Measurements from ENCODE around the gene COG3.

Gene COG3

DNA sequence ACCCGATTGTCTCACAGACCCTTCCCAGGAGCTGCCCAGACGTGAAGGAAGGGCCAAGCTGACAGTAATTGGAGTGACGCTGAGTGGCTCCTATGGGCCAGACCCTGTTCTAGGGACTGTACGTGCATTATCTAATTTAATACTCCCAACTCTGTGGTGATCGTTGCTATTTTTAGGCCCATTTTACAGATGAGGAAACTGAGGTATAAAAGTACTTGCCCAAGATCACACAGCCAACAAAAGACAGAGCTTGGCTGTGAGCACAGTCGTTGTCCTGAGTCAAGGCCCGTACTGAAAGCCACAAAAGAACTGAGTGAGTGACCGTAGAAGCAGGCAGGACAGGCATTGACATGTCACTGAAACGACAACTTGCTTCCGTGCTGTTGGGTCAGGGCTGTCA, 76.1 kb downstream of the COG3 start:
- no peak overlapping the region for H3K27ac ChIP-seq
- TF ChIP-seq, protein P1, sequence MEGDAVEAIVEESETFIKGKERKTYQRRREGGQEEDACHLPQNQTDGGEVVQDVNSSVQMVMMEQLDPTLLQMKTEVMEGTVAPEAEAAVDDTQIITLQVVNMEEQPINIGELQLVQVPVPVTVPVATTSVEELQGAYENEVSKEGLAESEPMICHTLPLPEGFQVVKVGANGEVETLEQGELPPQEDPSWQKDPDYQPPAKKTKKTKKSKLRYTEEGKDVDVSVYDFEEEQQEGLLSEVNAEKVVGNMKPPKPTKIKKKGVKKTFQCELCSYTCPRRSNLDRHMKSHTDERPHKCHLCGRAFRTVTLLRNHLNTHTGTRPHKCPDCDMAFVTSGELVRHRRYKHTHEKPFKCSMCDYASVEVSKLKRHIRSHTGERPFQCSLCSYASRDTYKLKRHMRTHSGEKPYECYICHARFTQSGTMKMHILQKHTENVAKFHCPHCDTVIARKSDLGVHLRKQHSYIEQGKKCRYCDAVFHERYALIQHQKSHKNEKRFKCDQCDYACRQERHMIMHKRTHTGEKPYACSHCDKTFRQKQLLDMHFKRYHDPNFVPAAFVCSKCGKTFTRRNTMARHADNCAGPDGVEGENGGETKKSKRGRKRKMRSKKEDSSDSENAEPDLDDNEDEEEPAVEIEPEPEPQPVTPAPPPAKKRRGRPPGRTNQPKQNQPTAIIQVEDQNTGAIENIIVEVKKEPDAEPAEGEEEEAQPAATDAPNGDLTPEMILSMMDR (conservative IDR thresholded peaks at IDR 0.05) = no peak

DNA sequence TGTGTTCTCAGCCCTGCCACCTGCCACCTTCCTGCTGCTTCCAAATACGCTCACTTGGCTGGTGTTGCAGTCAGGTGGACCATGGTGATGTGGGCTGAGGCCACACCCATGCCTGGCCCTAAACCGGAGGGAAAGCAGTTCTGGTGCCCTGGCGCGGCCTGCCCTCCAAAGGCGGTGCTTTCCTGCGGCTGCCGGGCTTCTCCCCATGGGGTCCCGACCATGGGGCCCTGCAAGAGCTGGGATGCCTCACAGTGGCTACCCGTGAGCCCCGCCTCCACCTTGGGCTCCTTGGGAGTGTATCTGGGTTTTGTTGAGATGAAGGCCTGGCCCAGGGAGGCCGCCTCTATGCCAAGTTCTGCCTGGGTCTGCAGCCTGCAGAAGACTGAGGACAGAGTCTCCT, 77.1 kb downstream of the COG3 start:
- H3K27ac ChIP-seq = no peak overlapping the region
- TF ChIP-seq, protein P1 (conservative IDR thresholded peaks at IDR 0.05) = no peak

DNA sequence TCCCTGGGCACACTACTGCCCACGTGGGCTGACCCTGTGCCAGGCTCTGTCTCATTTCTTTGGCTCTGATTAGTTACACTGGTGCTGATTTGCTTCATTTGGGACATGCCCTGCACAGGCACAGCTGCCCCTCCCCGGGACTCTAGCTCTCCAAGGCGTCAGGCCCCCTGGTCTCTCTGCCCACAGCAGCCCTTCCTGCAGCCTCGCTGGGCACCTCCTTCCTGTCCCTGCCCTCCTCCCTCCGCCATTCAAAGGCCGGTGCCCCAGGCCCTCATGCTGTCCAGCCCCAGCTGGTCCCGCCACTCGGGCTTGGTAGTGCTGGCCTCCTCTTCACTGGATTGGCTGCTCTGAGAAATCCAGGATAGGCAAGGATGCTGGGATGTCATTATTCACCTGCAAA, 77.7 kb downstream of the COG3 start:
- no peak overlapping the region for H3K27ac ChIP-seq
- TF ChIP-seq, protein P1 (conservative IDR thresholded peaks at IDR 0.05) = no peak

DNA sequence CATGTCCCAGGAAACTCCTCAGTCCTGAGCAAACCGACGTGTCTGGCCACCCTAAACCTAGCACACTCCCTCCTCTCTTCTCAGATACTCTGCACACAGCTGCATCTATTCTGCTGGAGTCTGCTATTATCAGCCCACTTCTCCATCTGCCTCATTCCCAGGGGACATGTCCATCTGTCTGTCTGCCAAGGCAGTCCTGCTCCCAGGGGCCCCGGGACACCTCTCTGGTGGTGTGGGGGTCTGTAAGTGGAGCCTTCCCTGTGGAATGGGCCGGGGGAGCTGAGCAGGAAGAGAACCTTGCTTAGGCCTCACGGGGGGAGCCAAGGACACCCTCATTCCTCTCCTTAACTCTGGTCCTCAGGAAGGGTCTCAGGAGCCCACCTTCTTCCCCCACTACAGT, 78.1 kb downstream of the COG3 start:
- TF ChIP-seq, protein P1 (conservative IDR thresholded peaks at IDR 0.05) = no peak
- H3K27ac ChIP-seq = no peak overlapping the region

DNA sequence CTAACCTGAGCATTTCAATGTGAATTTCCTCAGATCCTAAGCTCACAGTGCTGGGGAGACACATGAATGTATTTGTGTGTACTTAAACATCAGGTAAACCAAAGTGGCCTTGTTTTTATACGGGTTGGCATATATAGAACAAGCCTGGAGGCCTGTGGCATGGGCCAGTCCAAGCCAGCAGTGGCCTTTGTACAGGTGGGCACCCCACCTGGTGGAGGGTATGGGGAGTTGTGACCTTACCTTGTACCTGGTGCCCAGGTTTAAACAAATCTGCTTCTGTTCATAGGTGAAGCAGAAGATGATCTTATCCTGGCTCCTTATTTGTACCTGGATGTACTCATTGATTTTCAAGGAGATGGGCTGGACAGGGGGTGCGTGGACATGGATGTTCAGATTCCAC, 79.8 kb downstream of the COG3 start:
- TF ChIP-seq, protein P1 (conservative IDR thresholded peaks at IDR 0.05) = no peak
- H3K27ac ChIP-seq = no peak overlapping the region

DNA sequence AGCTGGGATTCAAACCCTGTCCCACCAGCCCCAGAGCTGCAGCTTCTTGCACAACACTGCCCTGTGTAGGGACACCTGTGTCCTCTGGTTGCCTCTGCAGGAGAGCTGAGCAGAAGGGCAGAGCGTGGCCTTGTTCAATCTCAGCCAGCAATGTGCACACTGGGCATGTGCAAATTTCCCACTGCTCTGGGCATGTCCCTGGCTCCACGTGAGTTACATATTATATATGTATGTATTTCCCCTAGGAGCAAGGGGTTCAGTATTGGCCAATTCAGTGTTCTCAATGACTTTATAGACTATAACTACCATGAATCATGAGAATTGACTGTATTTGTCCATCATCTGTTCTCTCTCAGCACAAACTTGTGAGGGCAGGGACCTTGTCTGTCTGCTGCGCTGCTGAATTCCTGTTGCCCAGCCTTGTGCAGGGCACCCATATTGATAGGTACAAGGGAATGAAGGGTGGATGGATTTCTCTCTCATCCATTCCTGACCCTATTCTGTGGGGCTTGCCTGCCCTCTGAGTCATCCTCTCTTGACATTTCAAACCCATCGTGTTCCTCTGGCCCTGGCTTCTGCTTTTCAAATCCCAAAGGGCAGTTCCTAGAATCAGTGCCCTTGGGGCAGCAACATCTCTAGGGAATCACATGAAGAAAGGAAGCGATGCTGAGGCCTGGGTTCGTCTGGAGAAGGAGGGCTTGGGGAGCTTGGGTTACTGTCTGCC, 81.1 kb downstream of the COG3 start:
- TF ChIP-seq, protein P1 (conservative IDR thresholded peaks at IDR 0.05) = no peak
- H3K27ac ChIP-seq = no peak overlapping the region

DNA sequence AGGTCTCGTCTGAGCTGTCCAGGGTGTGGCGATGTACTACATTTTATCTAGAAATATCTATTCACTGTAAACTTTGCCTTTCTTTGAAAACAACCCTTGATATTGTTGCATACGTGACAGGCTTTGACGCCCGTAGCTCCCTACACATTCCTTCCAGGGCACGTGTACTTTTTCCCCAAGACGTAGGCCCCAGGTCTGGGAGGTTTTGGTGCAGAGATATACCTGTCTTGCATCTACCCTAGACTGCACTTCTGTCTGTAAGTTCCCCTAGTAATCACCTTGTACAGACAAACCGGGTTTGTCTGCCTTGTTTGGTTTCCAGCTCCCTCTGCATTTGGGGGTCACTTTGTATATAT, 81.6 kb downstream of the COG3 start:
- H3K27ac ChIP-seq = no peak overlapping the region
- TF ChIP-seq, protein P1 (conservative IDR thresholded peaks at IDR 0.05) = no peak

Data from VCaP (cell line).